Measurements from ENCODE around the gene PPARGC1A. TPM values are rescaled to one million over a fixed set of nuclear protein-coding genes. Genes with fewer than 3 reads are reported as not detected.

PPARGC1A gene
- total and polyA plus RNA-seq, 10 of the 15 experiments (the other 5 are each of a cell fraction or from before 2014, with no cell fraction given): 0.01 to 0.05 (median 0.04) TPM; not detected in 7

DNA sequence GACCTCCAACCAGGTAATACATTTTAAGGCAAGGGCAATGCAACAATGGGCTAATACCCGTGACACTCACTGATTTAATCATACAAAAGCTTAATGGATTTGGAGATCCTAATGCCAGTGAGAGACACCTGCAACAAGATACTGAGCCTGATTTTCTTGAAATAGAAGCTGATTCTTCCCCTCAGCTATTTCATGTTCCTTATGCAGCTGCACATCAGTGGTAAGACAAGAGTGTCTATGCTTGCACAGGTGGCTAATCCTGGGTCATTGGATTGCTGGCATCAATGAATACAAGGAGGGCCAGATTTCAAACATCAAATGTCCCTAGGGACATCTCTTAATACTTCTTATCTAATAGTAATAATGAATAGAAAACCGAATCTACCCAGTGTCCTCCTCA is 139.7 kb downstream of the PPARGC1A start:
- SMC1A ChIA-PET (ENCODE audit: uncharacterized antibody, unreplicated experiment): interaction anchor here (0.5 kb wide), 1 partner anchor 50 kb away, joined by 4 read pairs; no protein-coding TSS in a partner anchor
- H3K79me2 ChIP-seq (ENCODE audit: control insufficient read depth, insufficient read depth, low read length): no peaks in the 10 kb centered on the region
- in situ Hi-C loops (cut with MboI) (no loop called here), intact Hi-C loops (cut with micrococcal nuclease; ENCODE audit: unreplicated experiment) (no loop called here)
- H4K20me1 ChIP-seq (ENCODE audit: control insufficient read depth, insufficient read depth): no peaks in the 10 kb centered on the region
- ATAC-seq: no peak
- no peak for DNase-seq (ENCODE audit: low read depth, low spot score)
- no peak overlapping the region for H3K27ac ChIP-seq (ENCODE audit: control insufficient read depth, insufficient read depth)
- no peaks in the 10 kb centered on the region for H3K27me3 ChIP-seq (replicated peaks in 1 of 2; ENCODE audit: control insufficient read depth in 2 of 2, insufficient read depth in 2 of 2, low read length in 1 of 2)
- 0% methylated on average over 2 of the region's 2 CpGs for WGBS (ENCODE audit: insufficient coverage, insufficient replicate concordance, low lambda C conversion rate, missing lambda C conversion rate)
- POLR2A ChIA-PET: no interaction called here
- no peak for FAIRE-seq
- RAD21 ChIA-PET (ENCODE audit: unreplicated experiment): no interaction called here
- no peak overlapping the region for H3K9ac ChIP-seq (ENCODE audit: control insufficient read depth, insufficient read depth, low read length)
- H2AFZ ChIP-seq (ENCODE audit: control insufficient read depth, low read depth, low read length): no peak overlapping the region
- BruUV-seq (replicated peaks): no TSS peak
- no peak overlapping the region for H3K4me2 ChIP-seq (ENCODE audit: control insufficient read depth, insufficient read depth)
- CTCF ChIA-PET: no interaction called here
- TF ChIP-seq STAT1 (conservative IDR thresholded peaks at IDR 0.05) (no peak), POLR2AphosphoS5 (IDR thresholded peaks at IDR 0.05; ENCODE audit: low read length) (no peak), TARDBP (IDR thresholded peaks at IDR 0.05; ENCODE audit: borderline replicate concordance) (no peak), RELA (IDR thresholded peaks at IDR 0.05; ENCODE audit: borderline replicate concordance, partially characterized antibody) (no peak), NFYA (IDR thresholded peaks at IDR 0.05; ENCODE audit: borderline replicate concordance, low read depth, low read length) (no peak), ZNF622 (IDR thresholded peaks at IDR 0.05) (no peak)
- H3K4me3 ChIP-seq: no peak overlapping the region
- no peaks in the 10 kb centered on the region for H3K9me3 ChIP-seq (replicated peaks; ENCODE audit: control insufficient read depth, insufficient read depth, low read length)
- H3K36me3 ChIP-seq (ENCODE audit: control insufficient read depth in 2 of 2, insufficient read depth in 2 of 2, low read length in 1 of 2): no peaks in the 10 kb centered on the region
- H3K4me1 ChIP-seq (ENCODE audit: control insufficient read depth, insufficient read depth, low read length): no peaks in the 10 kb centered on the region

DNA sequence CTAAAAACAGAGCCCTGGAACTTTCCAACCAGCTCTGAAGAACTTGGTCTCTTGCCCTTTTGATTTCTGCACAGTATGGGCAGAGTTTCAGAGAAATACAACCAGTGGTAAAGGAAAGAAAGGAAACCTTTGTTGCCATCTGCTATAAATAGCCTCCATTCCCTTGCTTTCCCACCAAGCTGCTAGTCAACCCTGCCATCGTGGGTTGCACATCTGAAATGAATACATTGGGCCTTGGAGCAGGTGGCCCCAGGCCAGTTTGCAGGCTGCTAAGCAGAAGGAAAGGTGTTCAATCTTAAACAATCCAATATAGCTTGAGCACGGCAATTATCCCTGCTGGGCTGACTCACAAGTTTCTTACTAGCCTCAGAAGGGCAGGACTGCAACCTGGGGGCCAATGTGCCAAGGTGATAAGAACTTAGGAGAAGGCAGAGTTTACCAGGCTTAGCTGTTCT is 142.5 kb downstream of the PPARGC1A start:
- WGBS (ENCODE audit: insufficient coverage, insufficient replicate concordance, low lambda C conversion rate, missing lambda C conversion rate): 0% methylated on average over 2 of the region's 2 CpGs
- H3K79me2 ChIP-seq (ENCODE audit: control insufficient read depth, insufficient read depth, low read length): no peaks in the 10 kb centered on the region
- no peak overlapping the region for H3K27ac ChIP-seq (ENCODE audit: control insufficient read depth, insufficient read depth)
- H2AFZ ChIP-seq (ENCODE audit: control insufficient read depth, low read depth, low read length): no peak overlapping the region
- intact Hi-C loops (cut with micrococcal nuclease; ENCODE audit: unreplicated experiment) (no loop called here), in situ Hi-C loops (cut with MboI) (no loop called here)
- POLR2A ChIA-PET: no interaction called here
- DNase-seq (ENCODE audit: low read depth, low spot score): no peak
- H3K27me3 ChIP-seq (replicated peaks in 1 of 2; ENCODE audit: control insufficient read depth in 2 of 2, insufficient read depth in 2 of 2, low read length in 1 of 2): no peaks in the 10 kb centered on the region
- no TSS peak for BruUV-seq (replicated peaks)
- no peaks in the 10 kb centered on the region for H4K20me1 ChIP-seq (ENCODE audit: control insufficient read depth, insufficient read depth)
- SMC1A ChIA-PET (ENCODE audit: uncharacterized antibody, unreplicated experiment): interaction anchor here (1.0 kb wide), 1 partner anchor 802 kb away, joined by 3 read pairs; no protein-coding TSS in a partner anchor
- CTCF ChIA-PET: no interaction called here
- RAD21 ChIA-PET (ENCODE audit: unreplicated experiment): no interaction called here
- H3K4me2 ChIP-seq (ENCODE audit: control insufficient read depth, insufficient read depth): no peak overlapping the region
- FAIRE-seq: no peak
- ATAC-seq: no peak
- no peaks in the 10 kb centered on the region for H3K9me3 ChIP-seq (replicated peaks; ENCODE audit: control insufficient read depth, insufficient read depth, low read length)
- TF ChIP-seq NFYA (IDR thresholded peaks at IDR 0.05; ENCODE audit: borderline replicate concordance, low read depth, low read length): no peak
- no peak for TF ChIP-seq BRCA1 (IDR thresholded peaks at IDR 0.05; ENCODE audit: low read depth, low read length)
- TF ChIP-seq E2F8 (IDR thresholded peaks at IDR 0.05; ENCODE audit: low read depth, partially characterized antibody): no peak
- no peak for TF ChIP-seq USF1 (IDR thresholded peaks at IDR 0.05; ENCODE audit: borderline replicate concordance, extremely low read length, insufficient read depth, low read depth, low read length)
- TF ChIP-seq, protein P1, sequence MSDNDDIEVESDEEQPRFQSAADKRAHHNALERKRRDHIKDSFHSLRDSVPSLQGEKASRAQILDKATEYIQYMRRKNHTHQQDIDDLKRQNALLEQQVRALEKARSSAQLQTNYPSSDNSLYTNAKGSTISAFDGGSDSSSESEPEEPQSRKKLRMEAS (IDR thresholded peaks at IDR 0.05; ENCODE audit: low read depth, low read length): no peak
- TF ChIP-seq PML (IDR thresholded peaks at IDR 0.05; ENCODE audit: low read length): no peak
- no peak for TF ChIP-seq BCL11A (IDR thresholded peaks at IDR 0.05; ENCODE audit: low read depth, low read length)
- no peak overlapping the region for H3K9ac ChIP-seq (ENCODE audit: control insufficient read depth, insufficient read depth, low read length)
- no peaks in the 10 kb centered on the region for H3K36me3 ChIP-seq (ENCODE audit: control insufficient read depth in 2 of 2, insufficient read depth in 2 of 2, low read length in 1 of 2)
- H3K4me1 ChIP-seq (ENCODE audit: control insufficient read depth, insufficient read depth, low read length): no peaks in the 10 kb centered on the region
- no peak overlapping the region for H3K4me3 ChIP-seq
